ENCODE data around the gene COG1.

DNA sequence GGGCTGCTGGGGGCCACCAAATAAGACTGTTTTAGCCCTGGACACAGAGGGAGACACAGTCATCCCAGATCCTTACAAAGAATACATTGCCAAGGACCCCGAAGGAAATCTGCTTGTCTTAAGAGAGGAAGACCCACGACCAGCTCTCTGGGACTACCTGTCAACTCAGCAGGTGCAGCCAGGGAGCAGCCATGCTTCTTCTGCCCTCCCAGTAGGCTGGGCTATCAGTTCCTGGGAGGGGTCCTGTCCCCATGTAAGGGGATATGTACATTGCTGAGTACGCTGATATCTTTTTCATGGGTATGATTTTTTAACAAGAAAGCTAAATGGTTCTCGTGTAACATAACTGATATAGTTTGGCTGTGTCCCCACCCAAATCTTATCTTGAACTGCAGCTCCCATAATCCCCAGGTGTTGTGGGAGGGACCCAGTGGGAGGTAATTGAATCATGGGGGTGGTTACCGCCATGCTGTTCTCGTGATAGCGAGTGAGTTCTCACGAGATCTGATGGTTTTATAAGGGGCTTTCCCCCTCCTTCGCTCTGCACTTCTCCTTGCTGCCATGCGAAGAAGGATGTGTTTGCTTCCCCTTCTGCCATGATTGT is 16.8 kb upstream of the COG1 start:
- TF ChIP-seq CTCF (conservative IDR thresholded peaks at IDR 0.05; ENCODE audit: low read depth, low read length), result no peak
- TF ChIP-seq EZH2phosphoT487 (IDR thresholded peaks at IDR 0.05; ENCODE audit: borderline replicate concordance, low read length), result no peak
- TF ChIP-seq EZH2 (IDR thresholded peaks at IDR 0.05; ENCODE audit: low read length, unreplicated experiment), result no peak
